ENCODE measurements around the gene KIF4A.

Gene KIF4A

GRCh38 chrX:70439016-70439415, 149.1 kb downstream of the KIF4A start:
- no peak for DNase-seq (ENCODE audit: low read depth in 2 of 2)

GRCh38 chrX:70442224-70442623, 152.3 kb downstream of the KIF4A start:
- DNase-seq (ENCODE audit: low read depth in 2 of 2) = no peak

GRCh38 chrX:70444326-70444945, 154.5 kb downstream of the KIF4A start, which contains the start of gene DLG3:
DLG3 (plus strand) TSS chrX:70444835; CDS start chrX:70445202, 367 bp downstream.
- no peak for DNase-seq (ENCODE audit: low read depth in 2 of 2)

- no peak for DNase-seq (ENCODE audit: low read depth in 2 of 2)
Measured at GRCh38 chrX:70444946-70445656, 155.2 kb downstream of the KIF4A start.

GRCh38 chrX:70445951-70446350, 156.0 kb downstream of the KIF4A start:
- no peak for DNase-seq (ENCODE audit: low read depth in 2 of 2)

GRCh38 chrX:70446380-70447350, 156.8 kb downstream of the KIF4A start:
- DNase-seq (ENCODE audit: low read depth in 2 of 2) = no peak

- DNase-seq (ENCODE audit: low read depth in 2 of 2) = no peak
Measured at GRCh38 chrX:70449457-70449966, 159.6 kb downstream of the KIF4A start.

GRCh38 chrX:70452143-70452733, 162.3 kb downstream of the KIF4A start:
- DNase-seq (ENCODE audit: low read depth in 2 of 2) = peak in 1 of 2 donors; percentile 51

- DNase-seq (ENCODE audit: low read depth in 2 of 2) = no peak
Measured at GRCh38 chrX:70453024-70453618, 163.2 kb downstream of the KIF4A start.

GRCh38 chrX:70454441-70455365, 164.8 kb downstream of the KIF4A start:
- peak; percentile 42 to 50 for DNase-seq (ENCODE audit: low read depth in 2 of 2)

- DNase-seq (ENCODE audit: low read depth in 2 of 2) = no peak
Measured at GRCh38 chrX:70455366-70456202, 165.7 kb downstream of the KIF4A start.

- DNase-seq (ENCODE audit: low read depth in 2 of 2) = no peak
Measured at GRCh38 chrX:70456256-70456655, 166.4 kb downstream of the KIF4A start.

- no peak for DNase-seq (ENCODE audit: low read depth in 2 of 2)
Measured at GRCh38 chrX:70461026-70461425, 171.1 kb downstream of the KIF4A start.

- no peak for DNase-seq (ENCODE audit: low read depth in 2 of 2)
Measured at GRCh38 chrX:70464051-70464450, 174.1 kb downstream of the KIF4A start.

GRCh38 chrX:70466968-70467367, 177.1 kb downstream of the KIF4A start:
- no peak for DNase-seq (ENCODE audit: low read depth in 2 of 2)

- no peak for DNase-seq (ENCODE audit: low read depth in 2 of 2)
Measured at GRCh38 chrX:70468709-70469108, 178.8 kb downstream of the KIF4A start.
